Keratinocyte (primary cell): ENCODE data around the gene B3GALT6.

ENCODE experiments used
- CTCF ChIP-seq, 3 experiments: IDR thresholded peaks in 1 of 3; conservative IDR thresholded peaks in 1 of 3; optimal IDR thresholded peaks in 1 of 3; 2 replicates in 2 of 3; 3 replicates in 1 of 3; pipeline versions ENCODE3 to v1.5.1; 2011; ENCODE audit warnings: low read length in 3 of 3, mild to moderate bottlenecking in 3 of 3, moderate library complexity in 2 of 3, control low read depth in 1 of 3, inconsistent platforms in 1 of 3; ENCODE audit not compliant: insufficient read depth in 2 of 3; ENCODE audit errors: extremely low read depth in 1 of 3
- EZH2 ChIP-seq: IDR thresholded peaks from one replicate; pipeline ENCODE4 v1.6.1; 2012; ENCODE audit warnings: inconsistent platforms, mild to moderate bottlenecking, low read length, moderate library complexity

- TF ChIP-seq CTCF (optimal IDR thresholded peaks at IDR 0.05 in 1 of 3, IDR thresholded peaks at IDR 0.05 in 1 of 3, conservative IDR thresholded peaks at IDR 0.05 in 1 of 3; ENCODE audit: extremely low read depth in 1 of 3, insufficient read depth in 2 of 3, low read length in 3 of 3) (no peak), EZH2 (no peak)
These were observed 23.2 kb upstream of the B3GALT6 start for GRCh38 chr1:1208713-1209433.
